Tibial artery (tissue), 4 donors: ENCODE results near the gene C1orf105.
"Not testable (repeated sequence)": the region's sequence is repeated elsewhere in the genome, so short reads cannot be mapped to it uniquely, and the experiment has no call there.

ENCODE experiments used
- DNase-seq, 2 donors: peaks; one replicate each; pipeline ENCODE4 v3.0.0-alpha.2; 2019
- H3K27ac ChIP-seq, 2 donors: fragments of 200-600 bp; sonication (generic) in 1 of 2; 1 replicate in 1 of 2; 2 replicates in 1 of 2; pipeline ENCODE4 v1.5.1; 2018 to 2019; ENCODE audit warnings: mild to moderate bottlenecking in 1 of 2
- H3K27me3 ChIP-seq, 2 donors: fragments of 200-600 bp; sonication (generic) in 1 of 2; one replicate each; pipeline versions ENCODE4 v1.5.1 to v1.6.0; 2016 to 2019
- H3K36me3 ChIP-seq, 3 donors: fragments of 200-600 bp; sonication (generic) in 2 of 3; one replicate each; pipeline ENCODE4 v1.5.1; 2016 to 2019; ENCODE audit warnings: mild to moderate bottlenecking in 2 of 3
- H3K4me1 ChIP-seq, 4 donors: fragments of 200-600 bp; sonication (generic) in 2 of 4; 1 replicate in 3 of 4; 2 replicates in 1 of 4; pipeline ENCODE4 v1.5.1; 2016 to 2019
- H3K4me3 ChIP-seq, 2 donors: fragments of 200-600 bp; sonication (generic) in 1 of 2; 1 replicate in 1 of 2; 2 replicates in 1 of 2; pipeline ENCODE4 v1.5.1; 2018 to 2019; ENCODE audit warnings: mild to moderate bottlenecking in 2 of 2
- H3K9me3 ChIP-seq, 3 donors: fragments of 200-600 bp; sonication (generic) in 1 of 3; one replicate each; pipeline ENCODE4 v1.5.1; 2016 to 2019
- CTCF ChIP-seq, 2 experiments: fragments of 200-600 bp in 1 of 2; fragments of 450-650 bp in 1 of 2; IDR thresholded peaks; one replicate each; pipeline ENCODE4 v1.5.1; 2017 to 2019; ENCODE audit warnings: antibody characterized with exemption in 2 of 2, mild to moderate bottlenecking in 1 of 2, moderate library complexity in 1 of 2
- intact Hi-C: fragments of 100-400 bp; cut with DNase I; formaldehyde crosslinking; loops from one replicate; pipeline ENCODE4 v1.15.0; 2023; ENCODE audit warnings: low total_unique reads

C1orf105 gene

DNA sequence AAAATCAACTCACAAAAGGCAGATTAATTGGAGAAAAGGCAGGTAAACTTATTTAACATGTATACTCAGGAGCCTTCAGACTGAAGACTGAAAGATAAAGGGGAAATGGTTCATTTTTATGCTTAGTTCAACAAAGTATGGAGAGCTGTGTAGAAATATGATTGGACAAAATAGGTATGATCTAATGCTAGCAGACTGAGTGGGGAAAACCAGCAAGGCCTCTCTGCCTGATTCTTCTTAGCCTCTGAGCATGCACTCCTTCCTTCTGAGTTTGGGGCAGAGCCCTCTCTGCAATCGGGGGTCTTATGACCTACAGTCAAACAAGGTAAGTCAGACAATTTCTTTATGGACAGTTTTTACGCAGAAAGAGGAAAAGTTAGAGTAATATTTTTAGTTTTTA, 73.7 kb downstream of the C1orf105 start:
- TF ChIP-seq CTCF (IDR thresholded peaks at IDR 0.05), result no peak
- Histone ChIP-seq H3K36me3 (no peaks in the 10 kb centered on the region), H3K4me3 (no peak overlapping the region), H3K27me3 (peaks cover 0 to 4% of the 10 kb centered on the region in 2 donors), H3K27ac (no peak overlapping the region), H3K4me1 (peaks cover 0 to 11% (median 4%) of the 10 kb centered on the region in 4 donors), H3K9me3 (no peaks in the 10 kb centered on the region)
- DNase-seq, result no peak
- intact Hi-C loops, result no loop called here

DNA sequence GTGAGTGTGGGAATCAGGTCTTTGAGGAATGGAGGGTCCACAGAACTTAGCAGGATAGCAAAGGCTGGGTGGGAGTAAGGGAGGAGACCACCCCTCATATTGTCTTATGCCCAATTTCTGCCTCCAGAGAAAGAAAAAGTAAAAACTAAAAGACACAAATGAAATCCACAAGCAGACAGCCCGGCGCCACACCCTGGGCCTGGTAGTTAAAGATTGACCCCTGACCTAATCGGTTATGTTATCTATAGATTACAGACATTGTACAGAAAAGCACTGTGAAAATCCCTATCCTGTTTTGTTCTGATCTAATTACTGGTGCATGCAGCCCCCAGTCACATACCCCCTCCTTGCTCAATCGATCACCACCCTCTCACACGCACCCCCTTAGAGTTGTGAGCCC, 75.6 kb downstream of the C1orf105 start:
- peaks cover 0 to 11% (median 4%) of the 10 kb centered on the region in 4 donors for H3K4me1 ChIP-seq
- H3K27ac ChIP-seq, H3K27me3 ChIP-seq, DNase-seq, H3K9me3 ChIP-seq, H3K4me3 ChIP-seq, intact Hi-C loops, H3K36me3 ChIP-seq: not testable (repeated sequence)

DNA sequence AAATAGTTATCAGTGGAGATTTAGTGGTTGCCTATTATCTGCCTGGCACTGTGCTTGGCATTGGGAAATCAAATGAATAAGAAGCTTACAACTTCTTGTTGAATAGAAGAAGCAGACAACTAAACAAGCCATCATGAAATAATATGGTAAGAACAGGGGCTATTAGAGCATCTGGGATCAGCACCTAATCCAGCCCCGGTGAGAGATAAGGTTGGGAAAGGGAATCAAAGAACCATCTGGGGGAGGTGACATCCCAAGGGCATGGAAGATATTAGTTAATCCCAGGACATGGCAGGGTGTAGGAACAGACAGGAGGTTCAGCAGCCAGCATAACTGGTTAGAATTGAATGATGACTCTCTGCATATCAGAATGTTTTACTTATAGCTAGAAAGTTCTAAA, 76.2 kb downstream of the C1orf105 start:
- no peak for DNase-seq
- H3K4me1 ChIP-seq, result peaks cover 0 to 11% (median 4%) of the 10 kb centered on the region in 4 donors
- no peaks in the 10 kb centered on the region for H3K9me3 ChIP-seq
- TF ChIP-seq CTCF (IDR thresholded peaks at IDR 0.05), result no peak
- H3K27me3 ChIP-seq, result no peaks in the 10 kb centered on the region
- intact Hi-C loops, result no loop called here
- H3K36me3 ChIP-seq, result no peaks in the 10 kb centered on the region
- H3K27ac ChIP-seq, result peak overlapping the region in 1 of 2 donors; percentile 20
- no peak overlapping the region for H3K4me3 ChIP-seq

GRCh38 chr1:172497230-172497629, 76.7 kb downstream of the C1orf105 start:
- intact Hi-C loops, result no loop called here
- Histone ChIP-seq H3K27me3 (no peaks in the 10 kb centered on the region), H3K4me1 (peaks cover 0 to 11% (median 4%) of the 10 kb centered on the region in 4 donors), H3K9me3 (no peaks in the 10 kb centered on the region), H3K36me3 (no peaks in the 10 kb centered on the region), H3K27ac (peak overlapping the region in 1 of 2 donors; percentile 20), H3K4me3 (no peak overlapping the region)
- no peak for TF ChIP-seq CTCF (IDR thresholded peaks at IDR 0.05)
- no peak for DNase-seq

DNA sequence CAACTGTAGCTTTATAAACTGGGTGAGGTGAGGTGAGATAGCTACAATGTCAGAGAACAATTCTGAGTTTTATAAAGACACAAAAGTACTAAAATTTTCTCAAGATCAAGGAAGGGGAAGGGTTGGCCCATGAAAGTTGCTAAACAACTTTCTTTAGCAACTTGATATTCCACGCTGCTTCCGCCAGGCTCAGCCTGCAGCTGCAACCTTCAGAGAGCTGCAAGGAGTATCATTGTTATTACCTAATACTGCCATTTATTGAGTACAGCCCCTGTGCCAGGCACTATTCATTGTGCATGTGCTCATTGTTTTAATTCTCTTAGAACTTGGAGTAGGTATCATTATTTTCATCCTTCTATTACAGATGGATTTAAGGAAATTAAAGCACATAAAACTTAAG, 78.4 kb downstream of the C1orf105 start:
- TF ChIP-seq CTCF (IDR thresholded peaks at IDR 0.05), result no peak
- Histone ChIP-seq H3K27ac (no peak overlapping the region), H3K4me1 (peaks cover 0 to 11% (median 4%) of the 10 kb centered on the region in 4 donors), H3K4me3 (no peak overlapping the region), H3K36me3 (no peaks in the 10 kb centered on the region), H3K27me3 (no peaks in the 10 kb centered on the region), H3K9me3 (no peaks in the 10 kb centered on the region)
- intact Hi-C loops, result no loop called here
- no peak for DNase-seq

- Histone ChIP-seq H3K9me3 (no peaks in the 10 kb centered on the region), H3K27ac (no peak overlapping the region), H3K4me1 (peaks cover 0 to 11% (median 4%) of the 10 kb centered on the region in 4 donors), H3K4me3 (no peak overlapping the region), H3K27me3 (no peaks in the 10 kb centered on the region), H3K36me3 (no peaks in the 10 kb centered on the region)
- no peak for TF ChIP-seq CTCF (IDR thresholded peaks at IDR 0.05)
- intact Hi-C loops, result no loop called here
- DNase-seq, result no peak
Observed at GRCh38 chr1:172499636-172500141, 79.2 kb downstream of the C1orf105 start.
